ENCODE data around the gene VWA5B2. TPM values are rescaled to one million over a fixed set of nuclear protein-coding genes. Genes with fewer than 3 reads are reported as not detected.
A peak's percentile ranks its signal among the peaks of the same experiment; 100 is the strongest.

VWA5B2 gene
- total and polyA plus RNA-seq, 9 of the 15 experiments (the other 6 are each of a cell fraction or from before 2014, with no cell fraction given), result 0.04 TPM; not detected in 8

- TF ChIP-seq STAT6 (CRISPR knock-in tag; IDR thresholded peaks at IDR 0.05) (peak; percentile 77; the same call in 1 of the 2 replicates), RBBP5 (IDR thresholded peaks at IDR 0.05; ENCODE audit: borderline replicate concordance, insufficient read depth, low read length, poor library complexity, severe bottlenecking) (peak; percentile 88), ATF1 (CRISPR knock-in tag; IDR thresholded peaks at IDR 0.05) (no peak), ATF1 (tag; IDR thresholded peaks at IDR 0.05) (peak; percentile 67), HDAC2 (IDR thresholded peaks at IDR 0.05) (0 out of 2 replicates have a peak, but pooled peaks have one; percentile 9), ZBTB43 (CRISPR knock-in tag; IDR thresholded peaks at IDR 0.05) (peak; percentile 84; the same call in 1 of the 2 replicates), CEBPB (tag; IDR thresholded peaks at IDR 0.05) (no peak), NFIC (IDR thresholded peaks at IDR 0.05) (peak; percentile 19), TCF3 (CRISPR knock-in tag; IDR thresholded peaks at IDR 0.05) (no peak), ARID3B (CRISPR knock-in tag; IDR thresholded peaks at IDR 0.05; ENCODE audit: borderline replicate concordance) (no peak), ETS1 (conservative IDR thresholded peaks at IDR 0.05; ENCODE audit: control insufficient read depth, low read depth, low read length) (no peak), TAF9B (IDR thresholded peaks at IDR 0.05; ENCODE audit: partially characterized antibody) (no peak), HMGXB4 (CRISPR knock-in tag; IDR thresholded peaks at IDR 0.05) (peak; percentile 52; the same call in 1 of the 2 replicates), HNRNPL (IDR thresholded peaks at IDR 0.05; ENCODE audit: low read depth, low read length) (no peak), ZFP1 (CRISPR knock-in tag; IDR thresholded peaks at IDR 0.05) (no peak)
These were observed 43.0 kb upstream of the VWA5B2 start, which contains the start of gene ABCF3 (continued) for GRCh38 chr3:184186184-184186901.

Measured in K562 (cell line).